GM23248 (cell line): ENCODE data around the gene MYMK.

Source experiments
- EZH2 ChIP-seq: fragments of 200-600 bp; sonication (generic); IDR thresholded peaks from 2 replicates; pipeline ENCODE4 v1.6.1; 2018; ENCODE audit warnings: antibody characterized with exemption, mild to moderate bottlenecking; ENCODE audit not compliant: insufficient read depth, poor library complexity, severe bottlenecking
- EZH2phosphoT487 ChIP-seq: fragments of 200-600 bp; sonication (generic); IDR thresholded peaks from 2 replicates; pipeline ENCODE4 v1.6.1; 2018; ENCODE audit warnings: antibody characterized with exemption, moderate library complexity, mild to moderate bottlenecking, low read depth; ENCODE audit not compliant: insufficient read depth

DNA sequence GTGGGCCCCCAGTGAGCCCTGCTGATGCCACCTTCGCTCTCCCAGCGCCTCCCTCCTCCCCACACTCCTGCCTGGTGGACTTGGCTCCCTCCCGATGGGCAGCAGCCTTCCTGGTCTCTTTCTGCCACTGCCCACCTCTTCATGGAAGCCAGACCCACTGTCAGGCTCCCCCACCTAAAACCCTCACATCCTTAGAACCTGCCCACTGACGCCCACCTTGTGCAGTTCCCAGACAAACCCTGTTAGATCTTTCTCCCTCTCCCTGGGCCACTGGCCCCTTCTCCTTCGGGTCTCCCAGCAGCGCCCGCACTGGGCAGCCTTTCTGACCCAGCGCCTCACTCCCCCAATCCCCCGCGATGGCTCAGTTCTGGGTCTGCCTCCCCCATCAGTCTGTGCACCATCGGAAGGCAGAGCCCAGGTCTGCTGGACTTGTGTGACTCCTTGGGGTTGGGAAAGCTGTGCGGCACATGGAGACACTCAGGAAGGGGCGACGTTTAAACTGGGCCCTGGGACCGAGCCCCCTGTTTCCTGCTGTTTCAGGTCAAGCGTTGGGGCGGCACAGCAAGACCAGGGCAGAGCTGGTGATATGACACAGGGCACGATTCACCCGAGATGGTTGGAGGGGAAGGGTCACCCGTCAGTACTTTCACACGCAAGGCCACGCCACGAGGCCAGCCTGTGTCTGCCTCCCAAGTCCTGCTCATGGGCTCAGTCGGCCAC lies 17.4 kb downstream of the MYMK start:
- TF ChIP-seq EZH2 (no peak), EZH2phosphoT487 (no peak)
